T follicular helper cell (primary cell): Measurements from ENCODE around the gene TMEM184B.
A peak's percentile ranks its signal among the peaks of the same experiment; 100 is the strongest.

Experiments
- DNase-seq: peaks from one replicate; pipeline ENCODE4 v3.0.0-alpha.2; 2020; ENCODE audit warnings: low read depth

Gene TMEM184B

GRCh38 chr22:38308791-38309498 is 36.1 kb upstream of the TMEM184B start:
- DNase-seq, result no peak

DNA sequence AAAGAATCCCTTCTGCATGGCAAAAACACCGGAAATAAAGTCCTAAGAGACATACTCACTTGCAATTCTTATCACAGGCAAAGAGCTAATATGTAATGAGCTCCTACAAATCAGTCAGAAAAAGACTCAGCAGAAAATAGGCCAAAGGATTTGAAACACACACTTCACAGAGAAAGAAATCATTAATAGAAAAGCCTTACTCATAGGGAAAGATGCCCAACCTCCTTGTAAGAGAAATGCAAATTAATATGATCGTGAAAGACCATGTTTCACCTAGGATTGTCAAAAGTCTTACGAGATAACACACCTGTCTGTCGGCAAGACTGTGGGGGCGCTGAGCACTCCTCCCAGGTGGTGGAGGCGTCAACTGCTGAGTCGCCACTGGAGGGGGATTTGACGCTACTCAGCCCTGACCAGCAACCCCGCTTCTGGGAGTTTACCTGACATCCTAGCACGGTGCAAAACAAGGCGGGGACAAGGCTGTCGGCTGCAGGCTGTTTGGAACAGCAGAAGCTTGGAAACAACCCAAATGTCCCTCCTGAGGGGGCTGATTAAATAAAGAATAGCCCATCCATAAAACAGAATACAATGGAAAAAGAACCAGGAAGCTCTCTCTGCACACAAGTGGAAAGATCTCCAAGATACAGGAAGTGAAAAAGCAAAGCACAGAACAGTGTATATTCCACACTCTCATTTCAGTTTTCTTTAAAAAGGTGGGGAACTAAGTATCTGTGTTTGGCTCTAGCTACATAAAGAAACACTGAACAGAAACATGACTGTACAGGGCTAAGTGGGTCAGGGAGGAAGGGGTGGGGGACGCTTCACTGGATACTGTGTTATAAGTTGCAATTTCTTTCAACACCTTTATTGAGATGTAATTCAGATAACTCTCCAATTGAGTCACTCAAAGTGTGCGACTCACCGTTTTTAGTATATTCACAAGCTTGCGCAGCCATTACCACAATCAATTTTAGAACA is 33.0 kb upstream of the TMEM184B start:
- no peak for DNase-seq

- no peak for DNase-seq
Observed at GRCh38 chr22:38304526-38304925, 31.7 kb upstream of the TMEM184B start.

- DNase-seq, result no peak
Observed at GRCh38 chr22:38303974-38304373, 31.2 kb upstream of the TMEM184B start.

- DNase-seq, result no peak
Observed at GRCh38 chr22:38302906-38303305, 30.1 kb upstream of the TMEM184B start.

GRCh38 chr22:38300946-38301345 is 28.1 kb upstream of the TMEM184B start:
- DNase-seq, result no peak

GRCh38 chr22:38300197-38300945 is 27.6 kb upstream of the TMEM184B start:
- no peak for DNase-seq

DNA sequence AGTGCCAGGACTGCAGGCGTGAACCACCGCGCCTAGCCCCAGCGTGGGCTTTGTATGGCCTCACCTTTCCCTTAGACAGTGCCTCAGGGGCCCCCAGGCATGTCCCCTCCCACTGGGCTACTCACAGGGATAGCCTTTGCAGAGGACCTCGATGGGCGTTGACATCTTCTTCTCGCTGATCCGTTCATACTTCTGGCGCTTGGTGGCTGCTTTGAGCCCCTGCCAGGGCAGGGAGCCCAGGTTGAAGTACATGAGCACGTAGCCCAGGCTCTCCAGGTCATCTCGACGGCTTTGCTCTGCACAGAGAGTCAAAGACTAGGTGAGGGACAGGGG is 26.9 kb upstream of the TMEM184B start:
- DNase-seq, result no peak

DNA sequence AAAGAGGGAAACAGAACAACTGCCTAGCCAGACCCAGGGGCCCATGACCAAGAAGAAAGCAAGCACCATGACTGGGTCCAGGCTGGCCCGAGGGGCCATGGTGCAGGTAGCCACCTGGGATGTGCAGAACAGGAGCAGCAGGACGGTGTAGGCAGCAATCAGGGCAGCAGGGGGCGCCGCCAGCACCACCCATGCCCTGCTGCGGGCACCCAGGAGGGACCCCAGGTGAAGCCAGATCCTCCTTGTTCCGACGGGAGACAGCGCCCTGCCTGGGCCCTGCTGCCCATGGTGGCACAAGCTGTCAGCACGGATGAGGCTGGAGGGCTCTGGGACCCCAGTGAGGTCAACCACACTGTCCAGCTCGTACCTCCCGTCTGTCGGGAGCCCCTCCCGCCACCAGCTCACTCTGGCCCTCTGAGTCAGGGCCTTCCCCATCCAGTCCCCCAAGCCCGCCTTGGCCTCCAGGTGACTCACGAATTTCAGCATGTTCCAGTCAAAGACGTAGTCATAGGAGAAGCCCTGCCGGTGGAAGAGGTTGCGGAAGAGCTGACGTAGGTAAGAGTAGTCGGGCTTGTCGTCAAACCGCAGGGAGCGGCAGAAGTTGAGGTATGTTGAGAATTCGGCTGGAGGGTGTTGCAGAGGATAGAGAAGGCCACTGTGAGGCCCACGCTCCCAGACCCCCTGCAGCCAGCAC is 25.6 kb upstream of the TMEM184B start:
- DNase-seq, result peak; percentile 37

GRCh38 chr22:38296372-38296771 is 23.6 kb upstream of the TMEM184B start:
- no peak for DNase-seq

DNA sequence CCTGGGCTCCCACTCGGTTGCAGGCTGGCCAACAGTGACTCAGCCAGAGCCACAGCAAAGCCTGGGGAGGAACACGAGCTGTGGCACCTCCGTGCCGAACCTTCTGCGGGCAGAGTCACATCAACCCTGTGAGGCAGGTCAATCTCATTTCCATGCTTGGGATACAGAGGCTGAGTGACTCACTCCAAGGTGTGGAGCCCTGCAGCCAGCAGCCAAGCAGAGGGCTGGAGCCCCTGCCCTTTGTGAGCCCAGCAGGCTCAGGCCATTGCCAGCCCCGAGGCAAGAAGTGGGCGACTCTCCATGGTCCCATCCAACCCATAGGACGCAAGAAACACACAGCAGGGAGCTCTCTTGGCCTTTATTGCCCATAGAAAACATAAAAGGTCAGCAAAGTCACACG is 23.1 kb upstream of the TMEM184B start:
- no peak for DNase-seq

DNA sequence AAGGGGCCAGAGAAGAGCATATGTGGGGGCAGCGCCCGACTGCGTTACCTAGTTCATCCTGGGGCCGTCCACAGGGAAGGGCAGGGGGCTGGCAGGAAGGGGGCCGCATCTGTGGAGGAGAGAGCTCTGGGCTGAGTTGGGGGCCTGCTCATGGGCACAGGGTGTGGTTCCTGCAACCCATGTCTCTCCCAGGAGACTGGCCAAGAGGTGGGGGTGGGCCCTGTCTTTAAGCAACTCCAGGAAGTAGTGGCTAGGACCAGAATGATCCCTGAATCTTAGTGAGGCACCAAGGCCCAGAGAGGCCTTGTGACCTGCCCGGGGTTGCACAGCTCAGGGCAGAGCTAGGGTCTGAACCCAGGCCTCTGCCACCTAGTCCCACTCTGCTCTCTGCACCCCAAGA is 22.5 kb upstream of the TMEM184B start:
- DNase-seq, result no peak

- no peak for DNase-seq
Observed at GRCh38 chr22:38294193-38294592, 21.4 kb upstream of the TMEM184B start.

DNA sequence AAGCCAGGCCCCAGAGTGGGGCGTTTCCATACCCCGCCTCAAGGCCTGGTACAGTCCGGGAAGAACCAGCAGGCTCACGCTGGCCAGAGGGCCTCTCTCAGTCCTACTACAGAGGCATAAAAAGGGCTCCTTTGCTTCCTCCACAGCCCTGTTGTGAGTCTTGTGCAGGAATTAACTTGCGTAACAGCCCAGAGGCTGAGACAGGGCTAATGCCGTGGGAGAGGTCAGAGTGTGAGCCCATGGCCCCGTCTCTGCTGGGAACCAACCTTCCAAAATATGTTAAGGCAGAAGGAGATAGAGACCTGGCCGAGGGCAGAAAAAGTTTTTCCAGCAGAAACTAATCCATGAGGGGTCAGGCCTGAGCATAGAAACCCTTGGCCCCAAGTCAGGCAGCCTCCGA is 19.9 kb upstream of the TMEM184B start:
- no peak for DNase-seq

DNA sequence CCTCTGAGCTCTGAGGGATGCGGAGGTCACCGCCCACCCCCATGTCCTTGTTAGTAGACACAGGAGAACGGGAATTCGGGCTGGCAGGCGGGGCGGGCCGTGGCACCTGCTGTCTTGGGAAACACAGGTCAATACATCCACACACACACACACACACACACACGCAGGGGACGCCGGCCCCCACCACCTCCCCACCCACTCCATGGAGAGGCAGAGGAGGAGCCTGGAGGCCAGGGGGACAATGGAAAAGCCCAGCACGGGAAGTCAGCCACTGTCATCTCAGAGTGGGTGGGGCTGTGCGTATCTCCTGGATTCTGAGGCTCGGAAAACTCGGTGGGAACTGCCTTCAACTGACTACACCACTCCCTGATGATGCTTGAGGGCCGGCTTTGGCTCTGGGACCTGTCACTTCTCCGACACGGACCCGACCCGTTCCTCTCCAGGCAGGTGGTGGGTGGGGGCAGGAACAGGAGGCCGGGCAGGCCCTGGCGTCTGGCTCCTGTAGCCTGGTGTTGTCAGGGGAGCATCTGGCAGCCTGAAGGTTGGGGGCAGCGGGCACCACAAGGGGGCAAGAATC is 18.5 kb upstream of the TMEM184B start:
- no peak for DNase-seq

- DNase-seq, result no peak
Observed at GRCh38 chr22:38290347-38290746, 17.5 kb upstream of the TMEM184B start.

- DNase-seq, result no peak
Observed at GRCh38 chr22:38289583-38290082, 16.8 kb upstream of the TMEM184B start.

GRCh38 chr22:38286915-38287669 is 14.3 kb upstream of the TMEM184B start:
- no peak for DNase-seq

DNA sequence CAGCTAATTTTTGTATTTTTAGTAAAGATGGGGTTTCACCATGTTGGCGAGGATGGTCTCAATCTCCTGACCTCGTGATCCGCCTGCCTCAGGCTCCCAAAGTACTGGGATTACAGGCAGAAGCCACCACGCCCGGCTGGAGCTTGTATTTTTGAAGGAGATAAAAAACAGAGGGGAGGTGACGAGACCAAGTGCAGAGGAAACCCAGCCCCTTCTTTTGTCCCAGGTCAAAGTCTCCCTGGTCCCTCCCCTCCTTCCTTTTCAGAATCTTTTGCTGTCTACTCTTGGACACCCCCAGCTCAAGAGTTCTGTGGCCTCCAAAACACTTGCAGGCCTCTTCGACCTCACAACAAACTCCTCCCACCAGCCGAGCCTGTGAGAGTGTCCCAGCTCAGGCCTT is 12.2 kb upstream of the TMEM184B start:
- no peak for DNase-seq

DNA sequence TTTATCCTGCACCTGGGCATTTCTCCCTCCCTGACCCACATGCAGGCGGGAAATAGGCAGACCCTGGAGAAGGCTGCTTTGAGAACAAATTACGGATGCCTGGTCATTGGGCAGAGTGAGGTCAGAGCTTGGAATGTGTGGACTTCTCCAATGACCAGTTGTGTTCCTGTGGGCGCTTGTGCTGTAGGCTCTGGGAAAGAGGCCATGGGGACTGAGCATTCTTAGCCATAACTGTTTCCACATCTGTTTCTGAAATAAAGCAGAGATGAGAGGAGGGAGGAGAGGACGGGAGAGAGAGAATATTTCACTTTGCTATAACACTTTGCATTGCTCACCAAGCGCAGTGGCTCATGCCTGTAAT is 11.2 kb upstream of the TMEM184B start:
- DNase-seq, result no peak

- no peak for DNase-seq
Observed at GRCh38 chr22:38282397-38282796, 9.6 kb upstream of the TMEM184B start.
